ENCODE results near the gene TIMM22. TPM values are rescaled to one million over a fixed set of nuclear protein-coding genes. Genes with fewer than 3 reads are reported as not detected.

TIMM22 gene
- total and polyA plus RNA-seq, 2 of the 13 experiments (the other 11 are each of a cell fraction or from before 2014, with no cell fraction given): 6.2 to 15.5 TPM

DNA sequence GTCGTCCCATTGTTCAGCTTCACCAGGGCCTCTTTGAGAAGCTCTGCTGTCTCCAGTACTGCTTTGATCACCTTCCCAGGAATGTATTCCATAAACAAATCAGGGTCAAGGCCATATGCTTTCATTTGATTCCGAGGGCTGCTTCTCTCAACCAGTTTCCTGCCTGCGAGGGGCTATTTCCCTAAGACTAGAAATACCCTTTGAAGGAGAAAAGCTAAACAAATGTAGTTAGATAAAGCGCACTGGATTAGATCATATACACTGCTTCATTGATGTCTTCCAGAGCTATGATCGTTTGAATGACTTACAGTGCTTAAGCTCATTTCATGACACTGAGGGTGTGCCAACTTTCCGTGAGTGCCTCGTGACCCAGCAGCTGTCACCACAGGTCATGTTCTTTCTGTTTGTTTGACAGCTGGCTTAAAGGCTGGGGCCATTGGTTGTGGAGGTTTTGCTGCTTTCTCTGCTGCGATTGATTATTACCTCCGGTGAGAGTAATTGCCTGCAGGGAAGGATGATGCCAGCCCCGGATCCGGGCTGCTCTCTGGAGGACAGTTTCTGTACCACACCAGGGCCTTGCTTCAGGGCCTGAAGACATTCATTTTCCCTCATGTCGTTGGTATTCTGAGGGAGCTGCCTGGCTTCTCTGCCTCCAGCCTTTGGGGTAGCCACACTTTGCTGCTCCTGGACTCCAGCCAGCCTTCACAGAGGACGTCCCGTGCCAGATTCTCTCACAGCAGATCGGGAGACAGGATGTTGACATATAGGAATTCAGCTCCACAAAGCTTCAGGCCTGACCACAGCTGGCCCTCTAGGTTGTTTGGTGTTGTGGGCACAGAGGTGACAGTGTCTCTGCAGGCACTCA, 3.9 kb downstream of the TIMM22 start (continued):
- TF ChIP-seq FOXC1 (CRISPR knock-in tag; IDR thresholded peaks at IDR 0.05; ENCODE audit: borderline replicate concordance) (no peak), MAF1 (CRISPR knock-in tag; IDR thresholded peaks at IDR 0.05; ENCODE audit: borderline replicate concordance) (no peak), GATAD2A (CRISPR knock-in tag; IDR thresholded peaks at IDR 0.05) (no peak), ZNF672 (CRISPR knock-in tag; IDR thresholded peaks at IDR 0.05) (no peak), BCL6 (CRISPR knock-in tag; IDR thresholded peaks at IDR 0.05) (peak; percentile 53; the same call in 1 of the 2 replicates), MYNN (CRISPR knock-in tag; IDR thresholded peaks at IDR 0.05; ENCODE audit: low read depth) (no peak), ZNF264 (CRISPR knock-in tag; IDR thresholded peaks at IDR 0.05) (no peak), ZNF775 (CRISPR knock-in tag; IDR thresholded peaks at IDR 0.05; ENCODE audit: borderline replicate concordance) (no peak), U2AF2 (IDR thresholded peaks at IDR 0.05; ENCODE audit: low read depth, low read length) (no peak), SCMH1 (CRISPR knock-in tag; IDR thresholded peaks at IDR 0.05; ENCODE audit: borderline replicate concordance) (no peak), ZSCAN12 (CRISPR knock-in tag; IDR thresholded peaks at IDR 0.05) (no peak), GFI1 (CRISPR knock-in tag; IDR thresholded peaks at IDR 0.05; ENCODE audit: borderline replicate concordance) (no peak), PCBP2 (optimal IDR thresholded peaks at IDR 0.05; ENCODE audit: low read depth, low read length, poor library complexity, severe bottlenecking) (no peak), TEAD3 (CRISPR knock-in tag; optimal IDR thresholded peaks at IDR 0.05; ENCODE audit: borderline replicate concordance) (peak; percentile 22), GABPB1 (CRISPR knock-in tag; IDR thresholded peaks at IDR 0.05) (no peak)
- TF ChIP-seq, protein P1, sequence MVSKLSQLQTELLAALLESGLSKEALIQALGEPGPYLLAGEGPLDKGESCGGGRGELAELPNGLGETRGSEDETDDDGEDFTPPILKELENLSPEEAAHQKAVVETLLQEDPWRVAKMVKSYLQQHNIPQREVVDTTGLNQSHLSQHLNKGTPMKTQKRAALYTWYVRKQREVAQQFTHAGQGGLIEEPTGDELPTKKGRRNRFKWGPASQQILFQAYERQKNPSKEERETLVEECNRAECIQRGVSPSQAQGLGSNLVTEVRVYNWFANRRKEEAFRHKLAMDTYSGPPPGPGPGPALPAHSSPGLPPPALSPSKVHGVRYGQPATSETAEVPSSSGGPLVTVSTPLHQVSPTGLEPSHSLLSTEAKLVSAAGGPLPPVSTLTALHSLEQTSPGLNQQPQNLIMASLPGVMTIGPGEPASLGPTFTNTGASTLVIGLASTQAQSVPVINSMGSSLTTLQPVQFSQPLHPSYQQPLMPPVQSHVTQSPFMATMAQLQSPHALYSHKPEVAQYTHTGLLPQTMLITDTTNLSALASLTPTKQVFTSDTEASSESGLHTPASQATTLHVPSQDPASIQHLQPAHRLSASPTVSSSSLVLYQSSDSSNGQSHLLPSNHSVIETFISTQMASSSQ (IDR thresholded peaks at IDR 0.05; ENCODE audit: low read depth): no peak
- TF ChIP-seq, protein P1 (CRISPR knock-in tag; IDR thresholded peaks at IDR 0.05; ENCODE audit: borderline replicate concordance): no peak
- TF ChIP-seq, protein P2, sequence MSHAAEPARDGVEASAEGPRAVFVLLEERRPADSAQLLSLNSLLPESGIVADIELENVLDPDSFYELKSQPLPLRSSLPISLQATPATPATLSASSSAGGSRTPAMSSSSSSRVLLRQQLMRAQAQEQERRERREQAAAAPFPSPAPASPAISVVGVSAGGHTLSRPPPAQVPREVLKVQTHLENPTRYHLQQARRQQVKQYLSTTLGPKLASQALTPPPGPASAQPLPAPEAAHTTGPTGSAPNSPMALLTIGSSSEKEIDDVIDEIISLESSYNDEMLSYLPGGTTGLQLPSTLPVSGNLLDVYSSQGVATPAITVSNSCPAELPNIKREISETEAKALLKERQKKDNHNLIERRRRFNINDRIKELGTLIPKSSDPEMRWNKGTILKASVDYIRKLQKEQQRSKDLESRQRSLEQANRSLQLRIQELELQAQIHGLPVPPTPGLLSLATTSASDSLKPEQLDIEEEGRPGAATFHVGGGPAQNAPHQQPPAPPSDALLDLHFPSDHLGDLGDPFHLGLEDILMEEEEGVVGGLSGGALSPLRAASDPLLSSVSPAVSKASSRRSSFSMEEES (CRISPR knock-in tag; IDR thresholded peaks at IDR 0.05): no peak
- TF ChIP-seq, protein P3, sequence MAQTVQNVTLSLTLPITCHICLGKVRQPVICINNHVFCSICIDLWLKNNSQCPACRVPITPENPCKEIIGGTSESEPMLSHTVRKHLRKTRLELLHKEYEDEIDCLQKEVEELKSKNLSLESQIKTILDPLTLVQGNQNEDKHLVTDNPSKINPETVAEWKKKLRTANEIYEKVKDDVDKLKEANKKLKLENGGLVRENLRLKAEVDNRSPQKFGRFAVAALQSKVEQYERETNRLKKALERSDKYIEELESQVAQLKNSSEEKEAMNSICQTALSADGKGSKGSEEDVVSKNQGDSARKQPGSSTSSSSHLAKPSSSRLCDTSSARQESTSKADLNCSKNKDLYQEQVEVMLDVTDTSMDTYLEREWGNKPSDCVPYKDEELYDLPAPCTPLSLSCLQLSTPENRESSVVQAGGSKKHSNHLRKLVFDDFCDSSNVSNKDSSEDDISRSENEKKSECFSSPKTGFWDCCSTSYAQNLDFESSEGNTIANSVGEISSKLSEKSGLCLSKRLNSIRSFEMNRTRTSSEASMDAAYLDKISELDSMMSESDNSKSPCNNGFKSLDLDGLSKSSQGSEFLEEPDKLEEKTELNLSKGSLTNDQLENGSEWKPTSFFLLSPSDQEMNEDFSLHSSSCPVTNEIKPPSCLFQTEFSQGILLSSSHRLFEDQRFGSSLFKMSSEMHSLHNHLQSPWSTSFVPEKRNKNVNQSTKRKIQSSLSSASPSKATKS (CRISPR knock-in tag; IDR thresholded peaks at IDR 0.05): no peak
- TF ChIP-seq, protein P4, sequence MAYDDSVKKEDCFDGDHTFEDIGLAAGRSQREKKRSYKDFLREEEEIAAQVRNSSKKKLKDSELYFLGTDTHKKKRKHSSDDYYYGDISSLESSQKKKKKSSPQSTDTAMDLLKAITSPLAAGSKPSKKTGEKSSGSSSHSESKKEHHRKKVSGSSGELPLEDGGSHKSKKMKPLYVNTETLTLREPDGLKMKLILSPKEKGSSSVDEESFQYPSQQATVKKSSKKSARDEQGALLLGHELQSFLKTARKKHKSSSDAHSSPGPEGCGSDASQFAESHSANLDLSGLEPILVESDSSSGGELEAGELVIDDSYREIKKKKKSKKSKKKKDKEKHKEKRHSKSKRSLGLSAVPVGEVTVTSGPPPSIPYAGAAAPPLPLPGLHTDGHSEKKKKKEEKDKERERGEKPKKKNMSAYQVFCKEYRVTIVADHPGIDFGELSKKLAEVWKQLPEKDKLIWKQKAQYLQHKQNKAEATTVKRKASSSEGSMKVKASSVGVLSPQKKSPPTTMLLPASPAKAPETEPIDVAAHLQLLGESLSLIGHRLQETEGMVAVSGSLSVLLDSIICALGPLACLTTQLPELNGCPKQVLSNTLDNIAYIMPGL (CRISPR knock-in tag; IDR thresholded peaks at IDR 0.05; ENCODE audit: borderline replicate concordance in 1 of 2, low read depth in 1 of 2): no peak
